Measurements from ENCODE around the gene RNF32. TPM values are rescaled to one million over a fixed set of nuclear protein-coding genes. Genes with fewer than 3 reads are reported as not detected.

The RNF32 gene
- total RNA-seq, 1 donor from 2014 or later, result 1.9 TPM

DNA sequence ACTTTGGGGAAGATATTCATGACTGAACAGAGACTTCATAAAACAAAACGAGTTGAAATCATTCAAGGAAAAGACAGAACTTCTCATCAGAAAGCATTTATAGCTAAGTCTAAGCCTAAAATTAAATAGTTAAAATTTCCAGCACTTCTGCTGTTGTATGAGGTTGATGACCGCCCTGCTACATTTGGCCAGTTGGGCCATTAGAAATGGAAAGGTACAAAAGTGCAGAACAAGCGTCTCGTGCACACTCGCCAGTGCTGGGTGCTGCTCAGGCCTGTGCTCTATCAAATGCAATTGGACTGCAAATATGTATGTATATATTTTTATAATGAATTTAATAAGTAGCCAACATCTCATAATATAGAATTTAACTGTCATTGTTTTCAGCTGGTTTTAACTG is 34.4 kb upstream of the RNF32 start:
- no peak overlapping the region for H3K27ac Mint-ChIP-seq (ENCODE audit: unreplicated experiment)
- no peak for DNase-seq (ENCODE audit: low spot score)
- H3K4me3 Mint-ChIP-seq (ENCODE audit: unreplicated experiment), result no peak overlapping the region
- H3K9me3 Mint-ChIP-seq (ENCODE audit: unreplicated experiment), result no peaks in the 10 kb centered on the region
- no peaks in the 10 kb centered on the region for H3K36me3 Mint-ChIP-seq (ENCODE audit: low read depth, unreplicated experiment)
- H3K4me1 Mint-ChIP-seq (ENCODE audit: unreplicated experiment), result peaks cover 18% of the 10 kb centered on the region
- no peaks in the 10 kb centered on the region for H3K27me3 Mint-ChIP-seq (ENCODE audit: unreplicated experiment)
- TF ChIP-seq, protein P1, sequence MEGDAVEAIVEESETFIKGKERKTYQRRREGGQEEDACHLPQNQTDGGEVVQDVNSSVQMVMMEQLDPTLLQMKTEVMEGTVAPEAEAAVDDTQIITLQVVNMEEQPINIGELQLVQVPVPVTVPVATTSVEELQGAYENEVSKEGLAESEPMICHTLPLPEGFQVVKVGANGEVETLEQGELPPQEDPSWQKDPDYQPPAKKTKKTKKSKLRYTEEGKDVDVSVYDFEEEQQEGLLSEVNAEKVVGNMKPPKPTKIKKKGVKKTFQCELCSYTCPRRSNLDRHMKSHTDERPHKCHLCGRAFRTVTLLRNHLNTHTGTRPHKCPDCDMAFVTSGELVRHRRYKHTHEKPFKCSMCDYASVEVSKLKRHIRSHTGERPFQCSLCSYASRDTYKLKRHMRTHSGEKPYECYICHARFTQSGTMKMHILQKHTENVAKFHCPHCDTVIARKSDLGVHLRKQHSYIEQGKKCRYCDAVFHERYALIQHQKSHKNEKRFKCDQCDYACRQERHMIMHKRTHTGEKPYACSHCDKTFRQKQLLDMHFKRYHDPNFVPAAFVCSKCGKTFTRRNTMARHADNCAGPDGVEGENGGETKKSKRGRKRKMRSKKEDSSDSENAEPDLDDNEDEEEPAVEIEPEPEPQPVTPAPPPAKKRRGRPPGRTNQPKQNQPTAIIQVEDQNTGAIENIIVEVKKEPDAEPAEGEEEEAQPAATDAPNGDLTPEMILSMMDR (IDR thresholded peaks at IDR 0.05; ENCODE audit: unreplicated experiment), result no peak

DNA sequence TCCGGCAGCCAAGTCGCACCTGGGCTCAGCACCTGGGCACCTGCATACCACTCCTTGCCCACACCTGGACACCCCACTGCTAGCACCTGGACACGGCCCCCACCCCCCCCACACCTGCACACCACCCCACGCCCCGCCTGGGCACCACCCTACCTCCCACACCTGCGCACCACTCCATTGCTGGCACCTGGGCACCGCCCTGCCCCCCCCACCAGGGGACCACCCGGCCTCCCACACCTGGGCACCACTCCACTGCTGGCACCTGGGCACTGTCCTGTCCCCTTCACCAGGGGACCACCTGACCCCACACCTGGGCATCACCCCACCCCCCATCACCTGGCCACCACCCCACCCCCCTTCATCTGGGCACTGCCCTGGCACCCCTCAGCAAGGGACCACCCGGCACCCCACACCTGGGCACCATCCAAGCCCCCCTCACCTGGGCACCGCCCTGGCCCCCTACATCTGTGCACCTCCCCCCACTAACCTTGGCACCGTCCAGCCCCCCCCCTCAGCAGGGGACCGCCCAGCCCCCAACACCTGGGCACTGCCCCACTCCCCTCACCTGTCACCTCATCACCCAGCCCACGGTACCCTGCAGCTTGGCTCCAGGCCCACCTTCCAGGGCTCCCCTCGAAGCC is 33.8 kb upstream of the RNF32 start:
- no peaks in the 10 kb centered on the region for H3K36me3 Mint-ChIP-seq (ENCODE audit: low read depth, unreplicated experiment)
- TF ChIP-seq, protein P1 (IDR thresholded peaks at IDR 0.05; ENCODE audit: unreplicated experiment), result no peak
- no peak for DNase-seq (ENCODE audit: low spot score)
- H3K27me3 Mint-ChIP-seq (ENCODE audit: unreplicated experiment), result no peaks in the 10 kb centered on the region
- H3K27ac Mint-ChIP-seq (ENCODE audit: unreplicated experiment), result no peak overlapping the region
- H3K9me3 Mint-ChIP-seq (ENCODE audit: unreplicated experiment), result no peaks in the 10 kb centered on the region
- H3K4me1 Mint-ChIP-seq (ENCODE audit: unreplicated experiment), result peaks cover 18% of the 10 kb centered on the region
- H3K4me3 Mint-ChIP-seq (ENCODE audit: unreplicated experiment), result no peak overlapping the region

DNA sequence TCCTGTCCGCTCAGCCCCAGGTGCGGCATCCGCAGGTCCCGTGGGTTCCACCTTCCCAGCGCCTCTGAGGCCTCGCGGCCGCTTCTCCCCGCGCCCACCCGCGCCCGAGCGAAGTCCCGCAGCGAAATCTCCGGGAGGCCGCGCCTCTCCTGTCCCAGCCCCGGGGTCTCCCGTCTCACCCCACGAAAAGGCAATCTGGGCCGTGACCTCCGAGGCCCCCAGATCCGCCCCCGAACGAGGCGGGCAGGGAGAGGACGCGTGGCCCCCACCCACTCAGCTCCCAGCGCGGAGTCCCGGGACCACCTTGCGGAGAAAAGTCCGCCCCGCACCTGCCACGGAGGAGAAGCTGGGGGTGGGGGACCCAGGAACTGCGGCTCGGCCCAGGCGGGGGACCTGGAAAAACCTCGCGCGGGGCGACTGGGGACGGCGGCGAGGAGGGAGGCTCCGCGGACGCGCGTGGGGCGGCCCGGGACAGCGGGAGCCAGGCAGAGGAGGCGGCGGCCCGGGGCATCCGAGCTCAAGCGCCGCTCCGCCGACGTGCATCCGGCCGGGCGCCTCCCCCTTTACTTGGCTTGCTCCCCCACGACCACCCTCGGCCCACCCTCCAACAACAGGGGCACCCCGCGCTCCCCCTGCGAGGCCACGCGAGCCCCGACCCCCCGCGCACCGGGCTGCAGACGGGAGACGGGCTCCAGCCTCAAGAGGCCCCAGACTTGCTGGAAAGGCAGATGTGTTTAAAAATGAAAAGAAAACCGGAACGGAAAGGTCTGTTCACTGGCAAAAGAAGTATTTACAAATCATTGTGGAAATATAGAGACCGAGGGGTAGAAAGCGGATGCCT is 33.0 kb upstream of the RNF32 start:
- no peak for DNase-seq (ENCODE audit: low spot score)

DNA sequence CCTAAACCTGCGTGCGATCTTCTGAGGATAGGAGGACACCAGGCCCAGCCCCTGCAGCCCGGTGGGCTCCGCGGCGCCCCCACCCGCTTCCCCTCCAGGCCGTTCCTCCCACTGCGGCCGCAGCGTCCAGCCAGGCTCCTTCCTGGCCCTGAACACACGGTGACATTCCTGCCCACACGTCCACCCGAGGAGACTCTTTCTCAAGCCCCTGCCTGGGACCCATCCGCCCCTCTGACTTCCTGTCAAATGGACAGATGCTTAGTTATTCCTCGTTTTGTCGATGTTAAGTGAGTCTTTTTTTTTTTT is 32.4 kb upstream of the RNF32 start:
- DNase-seq (ENCODE audit: low spot score), result no peak
- H3K27ac Mint-ChIP-seq (ENCODE audit: unreplicated experiment), result no peak overlapping the region
- peaks cover 18% of the 10 kb centered on the region for H3K4me1 Mint-ChIP-seq (ENCODE audit: unreplicated experiment)
- H3K4me3 Mint-ChIP-seq (ENCODE audit: unreplicated experiment), result no peak overlapping the region
- no peaks in the 10 kb centered on the region for H3K36me3 Mint-ChIP-seq (ENCODE audit: low read depth, unreplicated experiment)
- H3K9me3 Mint-ChIP-seq (ENCODE audit: unreplicated experiment), result no peaks in the 10 kb centered on the region
- H3K27me3 Mint-ChIP-seq (ENCODE audit: unreplicated experiment), result peaks cover 2% of the 10 kb centered on the region
- TF ChIP-seq, protein P1 (IDR thresholded peaks at IDR 0.05; ENCODE audit: unreplicated experiment), result no peak

More for the DNA sequence above, 33.0 kb upstream of the RNF32 start:
- H3K36me3 Mint-ChIP-seq (ENCODE audit: low read depth, unreplicated experiment), result no peaks in the 10 kb centered on the region
- peaks cover 2% of the 10 kb centered on the region for H3K27me3 Mint-ChIP-seq (ENCODE audit: unreplicated experiment)
- TF ChIP-seq, protein P1 (IDR thresholded peaks at IDR 0.05; ENCODE audit: unreplicated experiment), result no peak
- no peak overlapping the region for H3K4me3 Mint-ChIP-seq (ENCODE audit: unreplicated experiment)
- peaks cover 18% of the 10 kb centered on the region for H3K4me1 Mint-ChIP-seq (ENCODE audit: unreplicated experiment)
- no peak overlapping the region for H3K27ac Mint-ChIP-seq (ENCODE audit: unreplicated experiment)
- no peaks in the 10 kb centered on the region for H3K9me3 Mint-ChIP-seq (ENCODE audit: unreplicated experiment)
